LoVo (cell line): Measurements from ENCODE around the gene CYB561.

ENCODE experiments used
- DNase-seq: peaks from one replicate; pipeline ENCODE4 v3.0.0-alpha.2; 2016; ENCODE audit warnings: low spot score

CYB561 gene

GRCh38 chr17:63407741-63408330, 38.3 kb downstream of the CYB561 start:
- no peak for DNase-seq

- DNase-seq, result peak; percentile 88
Measured at GRCh38 chr17:63406689-63407330, 39.3 kb downstream of the CYB561 start.

GRCh38 chr17:63405741-63406261, 40.3 kb downstream of the CYB561 start:
- DNase-seq, result peak; percentile 65

DNA sequence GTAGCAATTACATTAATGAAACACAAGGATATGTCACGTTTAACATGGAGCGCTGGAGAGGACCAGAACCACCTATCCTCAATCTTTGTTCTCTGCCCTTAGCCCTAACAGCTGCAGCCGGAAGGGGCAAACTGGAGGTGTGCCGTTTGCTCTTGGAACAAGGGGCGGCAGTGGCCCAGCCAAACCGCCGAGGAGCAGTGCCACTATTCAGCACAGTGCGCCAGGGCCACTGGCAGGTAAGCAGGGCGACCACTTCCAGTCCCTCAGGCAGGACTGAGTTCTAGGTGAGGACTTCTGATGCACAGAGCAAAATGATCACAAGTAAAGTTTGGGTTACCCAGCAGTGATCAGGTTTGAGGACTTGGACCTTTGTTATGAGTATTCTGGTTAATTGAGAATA, 41.1 kb downstream of the CYB561 start:
- DNase-seq, result no peak

GRCh38 chr17:63402431-63403212, 43.5 kb downstream of the CYB561 start:
- no peak for DNase-seq

DNA sequence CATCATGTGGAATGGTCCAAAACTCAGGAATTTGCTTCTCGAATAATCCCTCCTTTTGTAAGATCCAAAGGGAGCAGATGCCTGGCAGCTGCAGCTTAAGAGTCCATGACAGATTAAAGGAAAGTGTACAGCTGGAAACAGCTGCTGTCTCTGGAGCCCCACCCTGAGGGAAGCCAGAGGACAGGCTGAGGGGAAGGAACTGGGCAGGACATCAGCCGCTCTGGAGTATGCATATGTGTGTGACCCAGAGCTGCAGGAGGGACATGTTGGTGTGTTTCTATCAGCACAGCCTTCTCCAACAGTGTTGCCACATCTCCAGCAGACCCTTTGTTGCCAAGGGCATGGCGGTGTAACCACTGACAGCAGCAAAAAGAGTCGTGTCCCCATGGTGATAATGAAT, 46.2 kb downstream of the CYB561 start:
- no peak for DNase-seq

DNA sequence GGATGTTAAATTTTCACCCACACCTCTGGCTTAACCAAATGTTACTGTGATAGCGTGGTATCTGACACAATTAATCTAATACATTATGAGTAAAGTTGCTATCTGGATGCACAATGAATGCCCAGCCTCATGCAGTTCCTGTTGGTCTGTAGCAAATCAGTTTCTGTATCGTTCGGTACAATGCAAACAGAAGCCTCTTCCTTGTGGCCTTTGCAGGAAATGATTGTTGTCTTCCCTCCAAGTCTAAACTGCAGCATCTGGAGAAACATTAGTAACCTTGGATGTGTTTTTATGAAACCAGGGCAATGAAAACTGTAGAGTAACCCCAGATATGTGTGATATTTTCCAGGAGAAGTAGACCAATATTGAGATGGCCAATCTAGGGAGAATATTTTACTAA, 46.8 kb downstream of the CYB561 start:
- DNase-seq, result no peak

- no peak for DNase-seq
Measured at GRCh38 chr17:63398680-63399079, 47.4 kb downstream of the CYB561 start.

DNA sequence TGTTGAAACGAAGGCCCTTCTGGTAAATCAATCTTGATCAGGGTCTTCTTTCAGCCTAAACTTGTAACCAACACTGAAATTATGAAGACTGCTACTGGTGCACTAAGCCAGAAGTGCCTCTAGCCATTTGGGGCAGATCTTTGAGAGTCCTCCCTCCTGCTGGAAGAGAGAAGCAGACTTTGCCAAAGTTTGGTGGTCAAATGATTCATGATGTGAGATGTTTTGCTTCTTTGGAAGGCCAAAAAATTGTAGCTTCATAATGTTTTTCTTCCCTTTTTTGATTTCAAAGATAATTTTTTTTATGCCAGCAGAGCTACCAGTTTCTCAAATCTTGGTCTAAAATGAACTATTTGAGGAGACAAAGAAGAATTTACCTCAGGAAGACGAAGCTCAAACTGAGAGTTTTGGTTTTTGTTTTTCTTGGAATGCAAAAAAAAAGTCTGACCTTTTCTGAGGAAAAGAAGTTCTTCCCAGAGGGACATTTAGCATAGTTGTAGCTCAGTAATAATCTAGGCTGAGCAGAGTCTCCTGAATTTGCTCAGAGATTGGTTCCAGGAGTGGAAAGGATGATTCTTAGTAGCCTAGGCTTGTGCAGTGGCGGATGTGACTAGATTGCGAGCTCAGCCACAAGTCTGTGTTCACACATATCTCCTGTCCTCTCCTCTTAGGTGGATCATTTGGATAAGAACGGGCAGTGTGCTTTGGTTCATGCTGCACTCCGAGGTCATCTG, 50.9 kb downstream of the CYB561 start:
- no peak for DNase-seq

- DNase-seq, result no peak
Measured at GRCh38 chr17:63390090-63390489, 56.0 kb downstream of the CYB561 start.

DNA sequence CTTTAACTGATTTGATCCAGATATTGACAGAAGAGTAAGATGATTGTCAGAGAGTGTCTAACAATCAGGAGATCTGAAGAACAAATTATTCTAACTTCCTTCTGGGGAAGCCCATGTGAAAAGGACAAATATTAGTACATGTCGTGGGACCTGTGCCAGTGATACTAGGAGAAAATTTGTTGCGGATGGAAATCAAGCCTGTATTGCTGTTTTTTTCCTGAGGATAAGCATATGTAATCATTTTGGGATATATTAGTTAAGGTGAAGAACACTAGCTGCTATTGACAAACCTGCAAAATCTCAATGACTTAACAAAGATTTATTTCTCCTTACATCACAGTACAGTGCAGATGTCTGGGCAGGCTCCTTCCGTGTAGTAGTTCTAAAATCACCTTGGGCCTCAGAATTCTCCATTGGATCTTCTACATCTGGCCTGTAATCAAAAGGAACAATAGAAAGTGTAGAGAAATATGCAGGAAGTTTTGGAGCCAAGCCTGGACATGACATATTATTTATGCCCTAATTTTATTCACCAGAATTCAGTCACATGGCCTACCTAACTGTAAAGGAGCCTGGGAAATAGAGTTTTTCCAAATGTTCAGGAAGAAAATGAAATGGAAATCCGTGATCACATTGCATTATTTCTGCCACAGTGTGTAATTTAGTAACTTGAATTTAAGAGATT, 58.3 kb downstream of the CYB561 start:
- no peak for DNase-seq

GRCh38 chr17:63382826-63383225, 63.3 kb downstream of the CYB561 start:
- no peak for DNase-seq
